GM18519 (cell line): ENCODE results near the gene NFATC1.

Experiments
- ATAC-seq: cut with Tn5 transposase; IDR thresholded peaks from one replicate; pipeline ENCODE4 v1.9.1; 2021; ENCODE audit warnings: mild to moderate bottlenecking, moderate library complexity; ENCODE audit not compliant: unreplicated experiment, low FRiP score

The NFATC1 gene

DNA sequence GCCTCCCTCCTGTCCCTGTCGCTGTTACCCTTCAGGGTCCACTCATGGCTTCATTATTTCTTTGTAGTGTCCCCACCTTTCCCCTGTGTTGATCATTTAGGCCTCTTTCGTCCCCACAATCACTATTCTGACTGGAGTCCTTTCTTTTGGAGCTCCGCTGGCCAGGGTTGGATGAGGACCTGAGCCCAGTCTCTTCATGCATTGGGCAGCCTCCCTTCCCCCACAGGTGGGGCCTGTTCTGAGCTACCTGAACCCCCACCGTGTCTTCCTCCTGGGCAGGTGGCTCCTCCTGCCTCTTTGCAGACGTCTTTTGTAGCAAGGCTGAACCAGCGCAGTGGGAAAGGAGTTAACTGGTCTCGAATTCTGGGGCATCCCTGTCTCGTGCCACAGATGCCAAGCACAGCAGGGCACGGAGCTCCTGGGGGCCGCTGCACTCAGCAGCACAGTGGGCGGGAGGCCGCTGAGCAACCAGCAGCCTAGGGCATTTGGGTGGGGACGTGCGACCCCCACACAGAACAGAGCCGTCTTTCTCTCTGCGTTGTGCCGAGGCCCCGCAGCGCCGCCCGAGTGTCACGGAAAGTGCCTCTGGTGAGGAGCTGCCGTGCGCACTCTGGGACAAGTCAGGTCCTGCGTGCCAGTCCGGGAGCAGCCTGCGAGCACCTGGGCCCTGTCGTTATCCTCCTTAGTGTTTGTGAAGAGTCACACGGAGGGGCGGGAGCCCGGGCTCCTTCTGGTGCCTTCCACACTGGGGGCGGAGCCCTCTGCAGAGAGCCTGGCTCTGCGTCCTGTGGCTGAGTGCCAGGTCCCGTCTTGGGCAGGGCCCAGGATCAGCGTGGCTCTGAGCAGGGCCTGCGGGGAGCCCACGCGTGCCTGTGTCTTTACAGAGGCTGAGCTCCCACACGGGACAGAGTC is 130.1 kb downstream of the NFATC1 start:
- no peak for ATAC-seq

DNA sequence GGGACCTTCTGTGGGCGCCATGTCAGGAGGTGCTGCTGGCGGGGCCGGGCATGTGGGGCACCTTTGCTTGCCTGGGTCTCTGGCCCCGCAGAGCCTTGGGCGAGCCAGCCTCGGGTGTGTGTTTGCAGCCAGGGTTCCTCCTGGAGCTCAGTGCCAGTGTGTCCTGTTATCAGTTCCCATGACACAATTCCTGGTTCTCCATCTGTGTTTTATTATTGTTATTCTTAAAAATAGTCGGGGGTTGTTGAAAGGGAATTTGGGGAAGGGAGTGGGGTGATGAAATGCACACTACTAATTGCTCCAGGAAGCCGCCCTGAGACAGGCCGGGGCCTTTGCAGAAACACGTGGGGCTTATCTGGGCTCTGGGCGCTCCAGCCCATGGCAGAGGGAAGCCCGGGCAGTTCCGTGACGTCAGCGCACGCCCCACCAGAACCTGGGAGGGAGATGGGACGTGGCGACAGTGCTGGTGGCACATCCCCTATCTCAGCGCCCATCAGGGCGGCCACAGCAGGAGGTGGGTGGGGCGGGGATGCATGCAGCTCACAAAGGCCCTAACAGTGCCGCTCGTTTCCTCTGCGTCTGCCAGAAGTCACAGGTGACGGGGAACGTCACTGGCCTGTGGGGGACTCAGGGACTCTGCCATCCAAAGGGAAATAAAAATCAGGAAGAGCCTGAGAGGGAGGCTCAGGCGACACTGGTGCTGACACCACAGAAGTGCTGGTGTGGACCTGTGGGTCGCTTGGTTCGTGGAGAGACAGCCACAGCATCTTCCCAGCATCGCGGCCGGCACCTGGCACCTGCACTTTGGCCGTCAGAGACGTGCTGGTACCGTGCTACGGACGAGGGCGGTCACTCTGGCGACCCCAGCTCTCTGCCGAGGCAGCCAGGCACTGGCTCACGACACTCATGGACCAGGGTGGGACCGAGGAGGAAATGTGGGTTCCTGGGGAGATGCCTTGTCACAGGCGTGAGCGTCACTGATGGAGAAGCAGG is 131.0 kb downstream of the NFATC1 start:
- no peak for ATAC-seq

DNA sequence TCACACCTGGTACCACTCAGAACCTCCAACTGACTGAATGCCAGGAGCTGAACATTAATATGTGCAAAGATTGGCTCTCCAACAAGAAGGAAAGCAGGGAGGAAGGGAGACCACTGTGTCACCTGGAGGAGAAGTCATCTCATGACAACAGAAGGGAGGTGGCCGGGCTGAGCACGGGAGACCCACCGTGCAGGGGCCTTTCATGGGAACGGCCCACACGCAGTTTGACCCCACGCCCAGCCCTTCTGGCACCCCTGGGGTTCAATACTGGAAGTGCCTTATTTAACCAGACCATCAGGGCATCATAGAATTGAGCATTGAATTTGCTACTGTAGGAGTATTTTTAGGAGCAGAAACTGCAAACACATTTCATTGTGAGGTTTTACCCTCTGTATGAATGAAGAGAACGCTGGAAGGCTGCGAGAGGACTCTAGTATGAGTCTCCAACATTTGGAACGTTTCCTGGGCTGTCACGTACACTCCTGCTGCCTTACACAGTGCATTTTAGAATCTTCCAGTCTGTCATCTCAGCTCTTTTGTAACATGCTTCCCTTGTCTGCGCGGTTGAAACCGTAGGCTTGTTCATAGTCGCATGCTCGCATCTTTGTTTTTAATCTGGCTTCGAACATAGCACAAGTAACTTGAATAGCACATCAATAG is 132.1 kb downstream of the NFATC1 start:
- no peak for ATAC-seq

DNA sequence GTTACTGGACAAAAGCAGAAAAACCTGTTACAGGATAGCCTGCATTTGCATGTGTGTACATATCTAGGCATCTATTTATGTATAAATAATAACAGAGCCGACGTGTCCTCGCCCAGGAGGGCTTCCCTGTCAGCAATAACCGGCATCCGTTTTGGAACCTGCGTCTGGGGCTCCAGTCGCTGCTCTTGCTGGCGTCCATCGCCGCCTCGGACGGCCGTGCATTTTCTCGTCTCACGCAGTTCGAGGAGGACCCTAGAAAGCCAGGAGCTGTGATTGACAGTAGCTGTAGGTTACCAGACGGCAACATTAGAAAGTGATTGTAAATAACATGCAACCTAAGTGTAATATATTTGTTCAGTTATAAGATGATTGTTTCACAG is 132.6 kb downstream of the NFATC1 start:
- no peak for ATAC-seq

DNA sequence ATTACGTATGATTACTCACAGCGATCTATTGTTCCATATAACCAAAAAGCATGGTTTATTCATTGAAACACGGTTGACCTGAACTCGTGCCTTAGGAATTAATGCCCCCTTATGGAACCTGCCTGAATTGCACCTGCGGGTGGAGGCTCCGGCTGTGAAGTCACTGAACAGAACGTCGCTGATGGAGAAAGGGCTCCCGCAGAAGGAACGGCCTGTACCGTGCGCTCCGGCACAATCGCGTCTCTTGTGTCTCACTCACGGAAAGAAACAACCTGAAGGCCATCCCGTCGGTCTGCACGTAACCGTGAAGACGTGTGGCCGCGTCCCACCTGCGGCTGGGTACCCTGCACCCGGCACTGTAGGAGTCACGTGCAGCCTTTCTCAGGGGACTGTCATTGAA is 133.1 kb downstream of the NFATC1 start:
- peak; percentile 32 for ATAC-seq

DNA sequence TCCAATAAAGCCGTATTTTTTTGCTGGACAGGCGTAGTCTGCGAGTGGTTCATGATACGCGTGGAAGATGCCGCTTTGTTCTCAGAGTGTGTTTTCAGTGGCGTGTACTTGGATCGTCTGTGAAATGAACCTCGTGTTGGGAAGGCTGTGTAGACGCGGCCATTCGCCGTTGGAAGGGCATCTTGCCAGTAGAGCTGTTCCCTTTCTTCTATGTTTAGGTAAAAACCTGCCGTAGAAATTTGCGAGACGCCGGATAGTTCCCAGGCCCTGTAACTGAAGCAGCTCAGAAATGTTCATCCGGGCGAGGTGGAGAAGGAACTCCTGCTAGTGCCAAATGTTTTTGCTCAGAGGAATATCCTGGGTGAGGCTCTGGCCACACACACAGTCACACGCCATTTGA is 133.6 kb downstream of the NFATC1 start:
- ATAC-seq = no peak

DNA sequence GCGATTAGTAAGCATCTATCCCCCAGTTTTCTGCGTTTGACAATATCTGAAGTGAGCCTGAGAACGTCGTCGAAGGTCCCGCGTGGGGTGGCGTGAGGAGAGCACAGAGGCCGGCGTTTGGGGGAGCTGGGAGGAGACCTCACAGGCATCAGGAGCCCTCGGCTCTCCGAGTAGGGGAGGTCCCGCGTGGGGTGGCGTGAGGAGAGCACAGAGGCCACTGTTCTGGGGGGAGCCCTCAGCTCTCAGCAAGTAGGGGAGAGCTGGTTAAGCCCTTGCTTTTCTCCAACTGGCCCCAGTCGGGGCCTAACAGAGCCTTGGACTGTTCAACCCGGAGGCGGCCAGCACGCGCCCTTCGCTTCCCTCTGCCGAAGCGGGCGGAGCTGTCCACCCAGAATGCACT is 134.3 kb downstream of the NFATC1 start:
- no peak for ATAC-seq

DNA sequence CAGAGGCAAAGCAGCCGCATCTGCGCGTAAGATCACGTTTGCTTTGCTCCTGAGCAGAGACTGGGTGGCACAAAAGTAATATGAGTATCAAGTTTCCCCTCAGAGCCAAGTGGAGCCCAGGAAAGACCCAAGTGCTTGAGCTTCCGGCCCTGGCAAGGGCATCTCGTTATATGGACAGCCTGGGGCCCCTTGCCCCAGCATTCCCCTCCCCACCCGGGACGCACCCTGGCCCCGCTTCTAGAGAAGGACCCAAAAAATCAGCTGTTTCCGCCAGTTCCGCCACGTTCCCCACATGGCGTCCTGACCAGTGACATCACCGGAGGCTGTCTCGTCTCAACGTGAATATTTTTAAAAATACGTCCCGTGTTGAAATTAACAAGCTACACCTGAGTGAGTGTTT is 135.1 kb downstream of the NFATC1 start:
- no peak for ATAC-seq

DNA sequence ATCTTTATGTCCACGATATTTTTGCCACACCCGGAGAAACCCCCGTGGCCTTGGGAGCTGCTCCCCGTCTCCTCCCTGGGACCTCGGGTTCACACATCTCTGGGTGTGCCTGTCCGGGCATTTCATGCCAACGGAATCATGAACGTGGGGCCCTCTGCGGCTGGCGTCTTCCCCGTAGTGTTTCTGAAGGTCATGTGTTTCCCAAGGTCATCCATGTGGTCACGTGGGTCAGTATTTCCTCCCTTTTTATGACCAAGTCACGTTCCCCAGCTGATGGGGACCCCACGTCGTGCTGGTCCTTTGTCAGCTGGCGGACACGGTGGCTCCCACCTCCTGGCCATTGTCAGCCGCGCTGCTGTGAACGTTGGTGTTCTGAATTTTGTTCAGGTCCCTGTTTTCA is 135.7 kb downstream of the NFATC1 start:
- ATAC-seq = no peak

DNA sequence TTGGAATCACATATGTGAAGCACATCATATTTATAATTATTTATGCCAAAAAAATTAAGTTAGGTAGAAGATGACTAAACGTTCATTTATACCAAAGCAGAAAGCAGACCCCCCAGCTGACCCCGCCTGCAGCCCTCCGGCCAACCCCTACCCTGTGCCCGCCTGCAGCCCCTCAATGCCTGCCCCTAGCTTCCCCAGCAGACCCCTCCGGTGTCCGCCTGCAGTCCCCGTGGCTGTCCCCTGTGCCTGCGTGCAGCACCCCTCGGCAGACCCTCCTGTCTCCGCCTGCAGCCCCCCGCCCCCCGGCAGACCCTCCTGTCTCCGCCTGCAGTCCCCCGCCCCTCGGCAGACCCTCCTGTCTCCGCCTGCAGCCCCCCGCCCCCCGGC is 136.2 kb downstream of the NFATC1 start:
- no peak for ATAC-seq

DNA sequence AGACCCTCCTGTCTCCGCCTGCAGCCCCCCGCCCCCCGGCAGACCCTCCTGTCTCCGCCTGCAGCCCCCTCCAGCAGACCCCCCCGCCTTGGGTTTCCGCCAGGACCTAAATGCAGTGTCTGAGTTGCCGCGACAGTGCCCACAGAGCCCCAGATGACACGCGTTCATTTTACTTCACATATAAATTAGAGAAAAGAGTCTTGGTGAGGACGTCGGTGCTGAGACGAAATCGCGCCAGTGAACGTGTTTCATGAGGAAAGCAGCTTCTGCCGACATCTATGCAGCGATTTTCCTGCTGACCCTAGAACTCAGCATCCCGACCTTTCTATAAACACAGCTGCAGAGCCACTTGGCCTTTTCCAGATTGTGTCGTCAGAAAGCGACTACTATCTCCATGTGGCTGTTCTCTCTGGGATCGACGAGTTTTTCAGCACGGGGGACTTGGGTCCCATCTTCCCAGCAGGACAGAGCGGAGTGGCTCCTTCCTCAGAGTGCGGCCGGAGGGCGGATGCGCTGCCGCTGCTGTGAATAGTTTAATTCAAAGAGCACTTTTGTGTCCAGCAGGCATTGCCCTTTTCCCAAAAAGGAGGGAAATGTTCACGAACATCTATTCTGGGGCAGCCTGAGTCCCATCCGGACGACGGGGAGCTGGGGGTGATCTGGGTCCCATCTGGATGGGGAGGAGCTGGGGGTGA is 136.7 kb downstream of the NFATC1 start:
- no peak for ATAC-seq

DNA sequence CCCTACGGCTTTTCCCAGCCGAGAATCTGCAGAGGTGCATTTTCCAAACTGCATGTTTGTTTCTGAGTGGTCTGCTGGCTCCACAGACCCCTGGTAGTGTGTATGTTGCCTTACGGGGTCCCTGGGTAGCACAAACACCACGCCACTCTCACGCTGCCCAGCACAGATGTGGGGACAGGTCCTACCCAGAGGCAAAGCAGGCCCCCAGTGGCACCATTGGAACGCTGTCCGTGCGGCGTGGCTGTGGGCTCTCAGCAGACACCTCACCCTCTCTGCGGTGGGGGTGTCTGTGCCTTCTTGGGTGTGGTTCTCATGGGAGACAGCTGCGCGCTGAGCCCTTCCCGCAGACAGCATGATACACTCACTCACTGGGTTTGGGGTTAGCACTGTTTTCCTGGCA is 137.4 kb downstream of the NFATC1 start:
- ATAC-seq = no peak

DNA sequence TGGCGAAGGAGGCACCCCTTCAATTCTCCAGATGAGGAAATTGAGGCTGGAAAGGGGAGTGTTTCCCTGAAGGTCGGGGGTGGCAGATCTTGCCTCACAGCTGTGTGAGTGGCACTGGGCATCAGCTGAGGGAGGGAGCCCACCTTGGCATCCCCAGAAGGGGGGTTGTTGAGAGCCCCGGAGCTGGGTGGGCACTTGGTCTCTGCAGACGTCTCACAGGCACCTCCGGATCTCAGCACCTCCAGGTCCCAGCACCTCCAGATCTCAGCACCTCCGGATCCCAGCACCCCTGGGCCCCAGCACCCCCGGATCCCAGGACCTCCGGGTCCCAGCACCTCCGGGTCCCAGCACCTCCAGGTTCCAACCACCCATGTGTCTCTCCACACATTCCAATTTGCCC is 137.9 kb downstream of the NFATC1 start:
- no peak for ATAC-seq

DNA sequence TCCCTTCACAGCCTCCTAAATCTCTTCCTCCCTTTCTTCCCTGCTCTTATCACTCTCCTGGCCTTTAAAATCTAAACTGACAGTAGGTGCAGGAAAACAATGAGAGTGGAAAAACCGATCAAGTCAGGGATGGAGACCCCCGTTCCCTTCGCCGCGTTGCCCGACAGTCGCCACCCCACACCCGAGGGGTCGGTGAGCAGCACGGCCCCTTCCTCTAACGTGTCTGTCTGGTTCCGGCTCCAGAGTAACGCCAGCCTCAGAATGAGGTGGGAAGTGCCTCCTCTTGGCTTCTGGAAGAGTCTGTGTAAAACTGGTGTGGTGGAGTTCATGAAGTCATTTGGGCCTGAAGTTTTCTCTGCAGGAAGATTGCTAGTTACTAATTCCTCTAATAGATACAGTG is 138.6 kb downstream of the NFATC1 start:
- ATAC-seq = no peak

DNA sequence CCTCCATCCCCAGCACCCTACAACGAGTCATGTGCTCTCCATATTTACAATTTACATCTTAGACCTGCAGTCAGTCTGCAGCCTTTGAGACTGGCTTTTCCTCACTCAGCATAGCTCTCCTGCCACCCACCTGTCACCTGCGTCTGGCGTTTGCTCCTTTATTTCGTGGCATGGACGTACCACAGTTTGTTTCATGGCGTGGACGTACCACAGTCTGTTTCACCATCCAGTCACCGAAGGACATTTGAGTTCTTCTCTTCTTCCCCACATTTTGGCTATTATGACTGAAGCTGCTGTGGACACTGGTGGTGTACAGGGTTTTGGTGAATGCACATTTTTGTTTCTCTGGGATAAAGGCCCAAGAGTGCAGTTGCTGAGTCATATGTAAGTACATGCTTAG is 142.0 kb downstream of the NFATC1 start:
- ATAC-seq = no peak

DNA sequence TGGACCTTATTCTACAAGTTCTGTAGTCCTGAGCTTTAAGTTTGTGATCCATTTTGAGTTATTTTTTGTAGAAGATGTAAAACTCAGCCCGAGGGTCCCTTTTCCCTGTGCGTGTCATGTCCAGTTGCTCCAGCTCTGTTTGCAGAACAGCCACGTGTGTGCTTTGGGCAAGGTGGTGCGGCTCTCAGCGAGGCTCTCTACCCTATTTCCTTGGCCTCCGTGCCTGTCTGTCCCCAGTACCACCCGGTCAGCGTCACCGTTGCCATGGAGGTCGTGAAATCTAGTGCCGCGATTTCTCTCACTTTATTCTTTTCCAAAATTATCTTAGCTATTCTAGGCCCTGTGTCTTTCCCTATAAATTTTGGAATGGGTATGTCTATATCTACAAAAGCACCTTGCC is 142.9 kb downstream of the NFATC1 start:
- ATAC-seq = no peak

DNA sequence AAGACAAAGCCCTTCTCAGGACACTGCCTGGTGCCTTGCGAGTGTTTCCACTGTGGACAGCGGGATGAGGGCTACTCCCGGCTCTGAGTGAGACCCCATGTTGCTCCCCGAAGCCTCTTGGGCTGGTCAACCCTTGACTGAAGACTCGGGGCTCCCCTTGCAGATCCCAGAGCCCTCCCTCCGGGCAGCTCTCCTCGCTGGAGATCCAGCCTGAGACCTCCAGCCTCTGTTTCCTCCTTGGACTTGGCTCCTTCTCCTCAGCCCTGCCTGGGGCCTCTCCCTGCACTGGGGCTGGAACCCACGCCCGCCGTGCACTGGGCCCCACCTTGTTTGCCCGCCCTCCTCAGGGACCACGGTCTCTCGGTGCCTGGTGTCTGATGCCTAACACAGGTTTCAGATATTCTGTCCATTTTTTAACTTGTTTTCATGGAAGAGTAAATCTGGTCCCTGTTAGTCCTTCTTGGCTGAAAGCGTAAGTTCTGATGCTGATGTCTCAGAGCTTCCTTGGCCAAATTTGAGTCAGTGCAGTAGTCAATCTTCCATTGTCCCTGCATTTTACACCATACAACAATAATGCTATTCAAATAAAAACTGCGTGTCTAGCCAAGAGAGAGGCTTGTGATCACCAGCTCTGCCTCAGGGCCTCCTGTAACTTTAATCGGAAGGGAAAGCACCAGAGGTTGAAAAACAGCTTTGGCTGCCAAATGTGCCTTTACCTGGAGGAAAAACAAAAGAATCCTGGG is 144.6 kb downstream of the NFATC1 start:
- ATAC-seq = no peak

DNA sequence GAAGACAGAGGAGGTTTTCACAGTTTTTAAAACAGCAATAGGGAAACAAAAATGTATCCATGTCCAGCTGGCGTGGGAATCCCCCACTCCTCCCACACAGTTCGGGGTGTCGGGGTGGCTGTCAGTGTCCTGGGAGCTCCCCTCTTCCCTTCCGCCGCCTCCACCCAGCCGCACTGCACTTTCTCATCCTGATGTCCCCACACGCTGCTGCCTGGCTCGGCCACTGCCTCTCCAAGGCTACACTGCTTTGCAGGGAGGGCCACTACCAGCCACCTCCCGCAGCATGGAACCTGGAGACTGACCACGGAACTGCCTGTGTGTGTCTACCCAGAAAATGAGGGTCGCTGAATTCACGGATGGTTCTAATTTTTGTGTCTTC is 145.2 kb downstream of the NFATC1 start:
- ATAC-seq = no peak

DNA sequence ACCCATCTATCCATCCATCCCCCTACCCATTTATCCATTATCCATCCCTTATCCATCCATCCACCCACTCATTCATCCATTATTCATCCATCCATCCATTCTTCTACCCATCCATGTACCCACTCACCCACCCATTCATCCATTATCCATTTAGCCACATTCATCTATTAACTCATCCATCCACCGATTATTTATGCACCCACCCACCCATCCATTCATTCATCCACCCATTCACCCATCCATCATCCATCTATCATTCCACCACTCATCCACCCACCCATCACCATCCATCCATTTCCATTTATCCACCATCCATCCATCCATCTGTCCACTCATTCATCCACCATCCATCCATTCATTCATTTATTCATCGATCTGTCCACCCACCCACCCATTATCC is 146.5 kb downstream of the NFATC1 start:
- no peak for ATAC-seq
